Panc1 (cell line): ENCODE data around the gene ZNF783. TPM values are rescaled to one million over a fixed set of nuclear protein-coding genes. Genes with fewer than 3 reads are reported as not detected.

Source experiments
- ATAC-seq: fragments of 200-7000 bp; cut with Tn5 transposase; 2 replicates; pipeline ENCODE4 v1.9.1; 2020; ENCODE audit warnings: mild to moderate bottlenecking, moderate library complexity
- BruUV-seq: library from RNA; stranded (reverse); fragments of 400-500 nt; replicated peaks from 2 replicates; lab custom pipeline; 2021; lab: Mats Ljungman, UMichigan
- CTCF ChIA-PET: fragments of 300-600 bp; sonication (Branson Sonifier 250); formaldehyde crosslinking; loops from one replicate; lab custom pipeline; 2022; ENCODE audit warnings: antibody characterized with exemption; lab: Charles Lee
- POLR2A ChIA-PET: fragments of 300-600 bp; sonication (Branson Sonifier 250); formaldehyde crosslinking; loops from one replicate; lab custom pipeline; 2022; ENCODE audit warnings: antibody characterized with exemption; lab: Charles Lee
- DNase-seq: peaks from one replicate; pipeline ENCODE4 v3.0.0-alpha.2; 2010; ENCODE audit warnings: low read depth, low spot score
- H3K27ac ChIP-seq: 2 replicates; pipeline ENCODE4 v1.5.1; 2011; ENCODE audit warnings: mild to moderate bottlenecking, low read length, inconsistent platforms
- H3K27me3 ChIP-seq: fragments of 200-500 bp; sonication (Bioruptor generic); 2 replicates; pipeline ENCODE4 v1.6.0; 2014; ENCODE audit warnings: low read length, inconsistent platforms; ENCODE audit not compliant: control insufficient read depth, insufficient read depth
- H3K36me3 ChIP-seq: fragments of 200-500 bp; sonication (Bioruptor generic); 2 replicates; pipeline ENCODE4 v1.5.1; 2014; ENCODE audit warnings: inconsistent platforms, mild to moderate bottlenecking, low read length, moderate library complexity; ENCODE audit not compliant: control insufficient read depth, insufficient read depth
- H3K4me1 ChIP-seq: 2 replicates; pipeline ENCODE4 v1.5.1; 2011; ENCODE audit warnings: inconsistent platforms, mild to moderate bottlenecking, low read length, moderate library complexity; ENCODE audit not compliant: control insufficient read depth, insufficient read depth
- H3K4me3 ChIP-seq, 2 experiments: 2 replicates each; pipeline ENCODE4 v1.5.1; 2011 to 2012; ENCODE audit warnings: low read depth in 2 of 2, low read length in 2 of 2, mild to moderate bottlenecking in 2 of 2, inconsistent platforms in 1 of 2, moderate library complexity in 1 of 2
- H3K9me3 ChIP-seq: fragments of 200-500 bp; sonication (Bioruptor generic); 2 replicates; pipeline ENCODE4 v1.5.1; 2014; ENCODE audit warnings: low read depth, mild to moderate bottlenecking, inconsistent platforms, low read length, moderate library complexity; ENCODE audit not compliant: control insufficient read depth, insufficient read depth
- CTCF ChIP-seq: fragments of 450-650 bp; IDR thresholded peaks from 2 replicates; pipeline ENCODE4 v1.5.1; 2017; ENCODE audit warnings: mild to moderate bottlenecking
- POLR2AphosphoS5 ChIP-seq: IDR thresholded peaks from 2 replicates; pipeline ENCODE4 v1.6.1; 2012; ENCODE audit warnings: mild to moderate bottlenecking, low read depth, low read length, moderate library complexity
- REST ChIP-seq, 2 experiments: IDR thresholded peaks; 2 replicates each; pipeline ENCODE4 v1.6.1; 2011 to 2012; ENCODE audit warnings: low read depth in 2 of 2, control low read depth in 1 of 2, low read length in 1 of 2, mild to moderate bottlenecking in 1 of 2, moderate library complexity in 1 of 2; ENCODE audit not compliant: insufficient read depth in 1 of 2
- SIN3A ChIP-seq: IDR thresholded peaks from 2 replicates; pipeline ENCODE4 v1.6.1; 2012; ENCODE audit warnings: low read depth, mild to moderate bottlenecking, low read length, moderate library complexity, borderline replicate concordance; ENCODE audit not compliant: insufficient read depth
- TCF7L2 ChIP-seq: IDR thresholded peaks from 2 replicates; pipeline ENCODE4 v1.6.1; 2011; ENCODE audit warnings: mild to moderate bottlenecking, low read depth, low read length, inconsistent platforms
- in situ Hi-C: cut with HindIII; loops from 2 replicates; pipeline ENCODE4 v1.10.0; 2016; ENCODE audit warnings: low sequenced_read_pairs, low pct_unique_long_range_greater_than_20kb
- intact Hi-C: fragments of 100-400 bp; cut with micrococcal nuclease; formaldehyde crosslinking; loops from one replicate; pipeline ENCODE4 v1.10.0; 2022; ENCODE audit not compliant: unreplicated experiment
- total RNA-seq: library from RNA; stranded (reverse); gene quantifications from one replicate; pipeline ENCODE4 v1.2.1, GENCODE V29; 2021; ENCODE audit not compliant: unreplicated experiment

ZNF783 gene
- total RNA-seq, 1 experiment from 2014 or later: 16.6 TPM

GRCh38 chr7:149286811-149287400, 24.9 kb downstream of the ZNF783 start:
- intact Hi-C loops: no loop called here
- Histone ChIP-seq H3K27me3 (no peaks in the 10 kb centered on the region), H3K9me3 (no peaks in the 10 kb centered on the region), H3K36me3 (no peaks in the 10 kb centered on the region), H3K4me3 (no peak overlapping the region), H3K4me1 (peaks cover 3% of the 10 kb centered on the region; the same call in 1 of the 2 replicates), H3K27ac (no peak overlapping the region)
- ChIA-PET CTCF (no interaction called here), POLR2A (no interaction called here)
- TF ChIP-seq REST (IDR thresholded peaks at IDR 0.05; ENCODE audit: insufficient read depth in 1 of 2, low read depth in 2 of 2, low read length in 1 of 2) (no peak), POLR2AphosphoS5 (no peak), CTCF (no peak), SIN3A (no peak), TCF7L2 (no peak)
- in situ Hi-C loops: no loop called here
- ATAC-seq (no peak), DNase-seq (no peak)
- BruUV-seq: no TSS peak

- no peak for ATAC-seq
- no peaks in the 10 kb centered on the region for H3K9me3 ChIP-seq
- intact Hi-C loops (no loop called here), in situ Hi-C loops (no loop called here)
- peaks cover 3% of the 10 kb centered on the region; the same call in 1 of the 2 replicates for H3K4me1 ChIP-seq
- no TSS peak for BruUV-seq
- no peak overlapping the region for H3K27ac ChIP-seq
- no peak for TF ChIP-seq POLR2AphosphoS5
- no peak for TF ChIP-seq REST (IDR thresholded peaks at IDR 0.05; ENCODE audit: insufficient read depth in 1 of 2, low read depth in 2 of 2, low read length in 1 of 2)
- TF ChIP-seq TCF7L2: no peak
- no peak for TF ChIP-seq SIN3A
- TF ChIP-seq CTCF: no peak
- ChIA-PET POLR2A (no interaction called here), CTCF (no interaction called here)
- H3K36me3 ChIP-seq: no peaks in the 10 kb centered on the region
- no peak overlapping the region for H3K4me3 ChIP-seq
- H3K27me3 ChIP-seq: no peaks in the 10 kb centered on the region
- DNase-seq: no peak
Observed at GRCh38 chr7:149287622-149288021, 25.6 kb downstream of the ZNF783 start.
